Uterus (tissue), 4 donors: ENCODE results near the gene MOV10L1. TPM values are rescaled to one million over a fixed set of nuclear protein-coding genes. Genes with fewer than 3 reads are reported as not detected.

ENCODE experiments used
- DNase-seq, 2 donors: peaks; one replicate each; pipeline ENCODE4 v3.0.0-alpha.2; 2019 to 2020
- H3K27ac ChIP-seq, 2 donors: fragments of 200-600 bp; sonication (generic); 1 replicate in 1 of 2; 2 replicates in 1 of 2; pipeline ENCODE4 v1.5.1; 2016 to 2018
- H3K27me3 ChIP-seq, 2 donors: fragments of 200-600 bp; sonication (generic); one replicate each; pipeline ENCODE4 v1.5.1; 2018 to 2019; ENCODE audit warnings: control low read depth in 1 of 2
- H3K36me3 ChIP-seq, 2 donors: fragments of 200-600 bp; sonication (generic); one replicate each; pipeline ENCODE4 v1.5.1; 2019; ENCODE audit warnings: control low read depth in 1 of 2
- H3K4me1 ChIP-seq, 2 donors: fragments of 200-600 bp; sonication (generic); one replicate each; pipeline ENCODE4 v1.5.1; 2018 to 2019; ENCODE audit warnings: control low read depth in 1 of 2
- H3K4me3 ChIP-seq, 2 donors: fragments of 200-600 bp; sonication (generic); 1 replicate in 1 of 2; 2 replicates in 1 of 2; pipeline ENCODE4 v1.5.1; 2018 to 2019; ENCODE audit warnings: mild to moderate bottlenecking in 1 of 2
- H3K9me3 ChIP-seq, 2 donors: fragments of 200-600 bp; sonication (generic); one replicate each; pipeline ENCODE4 v1.5.1; 2019; ENCODE audit warnings: control low read depth in 1 of 2
- POLR2A ChIP-seq, 2 donors: fragments of 450-650 bp; IDR thresholded peaks; one replicate each; pipeline ENCODE4 v1.6.1; 2016; ENCODE audit warnings: antibody characterized with exemption in 2 of 2, mild to moderate bottlenecking in 1 of 2, moderate library complexity in 1 of 2
- intact Hi-C: fragments of 100-400 bp; cut with DNase I; formaldehyde crosslinking; loops from one replicate; pipeline ENCODE4 v1.15.1; 2023; ENCODE audit warnings: low total_unique reads
- total RNA-seq, 4 donors: library from RNA; depleted of rRNA in 3 of 4; stranded (reverse); fragments of >200 nt in 3 of 4; gene quantifications; one replicate each; pipeline versions ENCODE4 v1.1.0 to v1.2.4, GENCODE V29; 2014 to 2023
- TF ChIP-seq, protein P1 (sequence below), 4 experiments: fragments of 200-600 bp in 2 of 4; fragments of 450-650 bp in 2 of 4; sonication (generic) in 2 of 4; IDR thresholded peaks; one replicate each; pipeline ENCODE4 v1.5.1; 2016 to 2019; ENCODE audit warnings: antibody characterized with exemption in 4 of 4, mild to moderate bottlenecking in 2 of 4, moderate library complexity in 1 of 4
- donor health status: DM: yes; HTN: yes; CAD: no.

Gene MOV10L1
- total RNA-seq, 4 donors from 2014 or later, result 1.8 to 3.4 TPM; not detected in 2

DNA sequence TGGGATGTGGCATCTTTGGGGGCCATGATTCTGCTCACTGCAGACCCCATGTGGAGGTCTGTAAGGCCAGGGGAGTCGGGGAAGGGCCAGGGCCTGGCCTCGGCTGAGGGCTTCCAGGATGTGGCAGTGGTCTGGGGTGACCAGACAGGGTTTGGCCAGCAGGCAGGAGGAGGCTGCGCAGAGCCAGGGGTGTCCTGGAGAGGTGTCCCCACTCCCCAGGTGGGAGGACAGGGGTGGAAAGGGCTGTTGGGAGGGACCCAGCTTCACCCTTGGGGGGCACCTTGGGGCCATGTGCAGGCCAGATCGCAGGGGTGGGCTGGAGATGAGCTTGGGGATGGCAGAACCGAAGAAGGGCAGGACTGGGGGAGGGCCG lies 84.2 kb downstream of the MOV10L1 start:
- no peak for TF ChIP-seq POLR2A (IDR thresholded peaks at IDR 0.05)
- TF ChIP-seq, protein P1, sequence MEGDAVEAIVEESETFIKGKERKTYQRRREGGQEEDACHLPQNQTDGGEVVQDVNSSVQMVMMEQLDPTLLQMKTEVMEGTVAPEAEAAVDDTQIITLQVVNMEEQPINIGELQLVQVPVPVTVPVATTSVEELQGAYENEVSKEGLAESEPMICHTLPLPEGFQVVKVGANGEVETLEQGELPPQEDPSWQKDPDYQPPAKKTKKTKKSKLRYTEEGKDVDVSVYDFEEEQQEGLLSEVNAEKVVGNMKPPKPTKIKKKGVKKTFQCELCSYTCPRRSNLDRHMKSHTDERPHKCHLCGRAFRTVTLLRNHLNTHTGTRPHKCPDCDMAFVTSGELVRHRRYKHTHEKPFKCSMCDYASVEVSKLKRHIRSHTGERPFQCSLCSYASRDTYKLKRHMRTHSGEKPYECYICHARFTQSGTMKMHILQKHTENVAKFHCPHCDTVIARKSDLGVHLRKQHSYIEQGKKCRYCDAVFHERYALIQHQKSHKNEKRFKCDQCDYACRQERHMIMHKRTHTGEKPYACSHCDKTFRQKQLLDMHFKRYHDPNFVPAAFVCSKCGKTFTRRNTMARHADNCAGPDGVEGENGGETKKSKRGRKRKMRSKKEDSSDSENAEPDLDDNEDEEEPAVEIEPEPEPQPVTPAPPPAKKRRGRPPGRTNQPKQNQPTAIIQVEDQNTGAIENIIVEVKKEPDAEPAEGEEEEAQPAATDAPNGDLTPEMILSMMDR (IDR thresholded peaks at IDR 0.05), result no peak
- Histone ChIP-seq H3K27me3 (peaks cover 0 to 2% of the 10 kb centered on the region in 2 donors), H3K27ac (no peak overlapping the region), H3K4me1 (peaks cover 0 to 9% of the 10 kb centered on the region in 2 donors), H3K36me3 (no peaks in the 10 kb centered on the region), H3K9me3 (no peaks in the 10 kb centered on the region), H3K4me3 (no peak overlapping the region)
- no peak for DNase-seq
- intact Hi-C loops, result no loop called here

DNA sequence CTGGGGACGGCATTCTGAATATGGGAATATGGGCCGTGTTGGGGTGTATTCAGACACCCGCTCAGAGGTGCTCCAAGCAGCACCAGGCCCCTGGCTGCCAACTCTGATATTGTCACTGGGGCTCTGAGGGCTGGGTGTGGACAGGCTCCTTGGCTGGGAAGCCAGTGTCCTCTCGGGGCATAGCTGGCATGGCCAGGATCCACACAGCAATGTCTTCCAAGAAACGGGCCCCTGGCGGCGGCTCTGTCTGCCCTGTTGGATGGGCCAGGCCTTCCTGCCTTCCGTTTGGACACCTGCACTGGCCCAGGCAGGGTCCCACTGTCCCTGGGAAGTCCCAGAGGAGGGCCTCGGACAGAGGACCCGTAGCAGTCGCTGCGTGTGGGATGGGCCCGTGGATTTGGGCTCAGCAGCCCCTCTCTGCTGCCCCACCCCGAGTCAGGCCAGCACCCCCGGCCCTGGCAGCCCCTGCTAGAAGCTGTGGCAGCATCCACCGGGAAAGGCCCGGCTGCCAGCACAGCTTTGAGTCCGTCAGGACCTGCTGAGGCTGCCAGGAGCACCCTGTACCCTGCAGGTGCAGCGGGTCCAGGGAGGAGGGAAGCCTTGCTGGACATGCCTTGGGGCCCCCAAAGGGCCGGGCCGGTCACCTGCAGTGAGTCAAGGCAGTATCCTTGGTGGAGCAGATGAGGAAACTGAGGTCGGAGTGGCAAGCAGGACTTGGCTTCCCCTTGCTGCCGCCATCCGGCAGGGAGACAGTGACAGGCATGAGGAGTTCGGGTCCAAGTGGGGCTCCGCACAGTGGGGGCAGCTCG lies 84.8 kb downstream of the MOV10L1 start:
- Histone ChIP-seq H3K4me1 (peaks cover 0 to 5% of the 10 kb centered on the region in 2 donors), H3K27ac (no peak overlapping the region), H3K36me3 (no peaks in the 10 kb centered on the region), H3K4me3 (no peak overlapping the region), H3K9me3 (no peaks in the 10 kb centered on the region), H3K27me3 (peaks cover 0 to 2% of the 10 kb centered on the region in 2 donors)
- intact Hi-C loops, result no loop called here
- DNase-seq, result no peak
- TF ChIP-seq POLR2A (IDR thresholded peaks at IDR 0.05), result no peak
- TF ChIP-seq, protein P1 (IDR thresholded peaks at IDR 0.05), result no peak

DNA sequence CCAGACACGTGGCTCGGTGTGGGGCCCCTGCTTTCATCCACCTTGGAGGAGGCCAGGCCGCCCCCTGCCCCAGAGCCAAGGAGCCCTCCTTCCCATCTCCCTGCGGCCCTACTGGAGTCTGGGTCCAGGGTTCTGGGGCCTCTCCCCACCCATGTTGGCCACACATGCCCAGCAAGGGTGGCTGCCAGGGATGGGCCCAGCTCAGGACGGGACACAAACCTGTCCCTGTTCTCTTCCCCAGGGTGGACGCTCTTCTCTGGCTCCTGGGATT lies 85.3 kb downstream of the MOV10L1 start:
- no peak overlapping the region for H3K4me3 ChIP-seq
- no peaks in the 10 kb centered on the region for H3K4me1 ChIP-seq
- intact Hi-C loops, result no loop called here
- DNase-seq, result no peak
- TF ChIP-seq, protein P1 (IDR thresholded peaks at IDR 0.05), result no peak
- no peak for TF ChIP-seq POLR2A (IDR thresholded peaks at IDR 0.05)
- no peak overlapping the region for H3K27ac ChIP-seq
- H3K9me3 ChIP-seq, result no peaks in the 10 kb centered on the region
- peaks cover 0 to 2% of the 10 kb centered on the region in 2 donors for H3K27me3 ChIP-seq
- H3K36me3 ChIP-seq, result no peaks in the 10 kb centered on the region

DNA sequence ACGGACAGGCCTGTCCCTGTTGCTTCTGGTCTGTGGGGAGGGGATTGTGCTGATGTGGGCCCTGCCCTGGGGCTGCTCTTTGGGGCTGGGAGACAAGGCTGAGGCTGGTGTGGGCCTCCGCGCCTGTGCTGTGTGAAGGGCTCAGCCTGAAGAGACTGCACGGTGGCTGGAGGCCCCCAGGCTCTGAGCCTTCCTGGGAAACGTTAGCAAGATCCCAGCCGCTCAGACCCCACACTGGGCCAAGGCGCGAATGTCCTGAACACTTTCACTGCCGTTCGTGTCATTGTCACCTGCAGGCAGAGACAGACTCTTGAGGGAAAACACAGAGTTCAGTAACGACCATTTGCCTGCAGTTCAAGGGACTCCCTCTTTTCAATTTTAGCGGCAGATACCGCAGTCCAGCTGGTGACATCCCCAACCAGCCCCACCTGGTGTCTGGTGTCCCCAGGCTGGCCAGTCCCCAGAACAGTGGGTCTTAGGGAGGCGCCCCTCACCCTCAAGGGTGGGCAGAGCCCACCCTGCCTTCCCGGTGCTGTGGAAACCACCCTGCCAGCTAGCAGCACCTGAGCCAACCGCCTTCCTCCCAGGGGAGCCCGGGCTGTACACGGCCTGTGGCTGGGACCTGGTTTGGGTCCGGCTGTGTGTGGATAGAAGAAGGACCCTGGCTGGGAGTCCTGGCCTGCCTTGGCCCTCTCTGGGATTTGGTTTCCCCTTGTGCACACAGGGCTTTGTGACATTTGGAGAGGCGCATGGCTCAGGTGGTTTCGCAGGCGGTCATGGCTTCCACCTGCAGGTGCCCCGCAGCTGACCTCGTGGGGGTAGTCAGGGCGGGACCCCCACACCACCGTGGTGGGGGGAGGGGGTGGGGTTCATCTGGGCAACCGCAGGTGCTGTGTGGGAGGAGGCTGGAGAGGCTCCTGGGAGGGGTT lies 86.4 kb downstream of the MOV10L1 start:
- TF ChIP-seq POLR2A (IDR thresholded peaks at IDR 0.05), result no peak
- TF ChIP-seq, protein P1 (IDR thresholded peaks at IDR 0.05), result no peak
- no peak overlapping the region for H3K4me3 ChIP-seq
- H3K4me1 ChIP-seq, result no peaks in the 10 kb centered on the region
- H3K27ac ChIP-seq, result no peak overlapping the region
- intact Hi-C loops, result no loop called here
- H3K36me3 ChIP-seq, result no peaks in the 10 kb centered on the region
- peaks cover 0 to 2% of the 10 kb centered on the region in 2 donors for H3K27me3 ChIP-seq
- DNase-seq, result no peak
- no peaks in the 10 kb centered on the region for H3K9me3 ChIP-seq
